Activated CD8-positive, alpha-beta T cell treated with anti-CD3 and anti-CD28 coated beads for 36 hours (primary cell): Measurements from ENCODE around the gene AGAP2. TPM values are rescaled to one million over a fixed set of nuclear protein-coding genes. Genes with fewer than 3 reads are reported as not detected.

ENCODE experiments used
- ATAC-seq: fragments of 200-7000 bp; cut with Tn5 transposase; one replicate; pipeline ENCODE4 v1.10.0; 2021; ENCODE audit warnings: mild to moderate bottlenecking, moderate library complexity
- CTCF ChIA-PET: fragments of 350-600 bp; sonication (Branson Sonifier 250); formaldehyde crosslinking; loops from one replicate; lab custom pipeline; 2021; ENCODE audit warnings: antibody characterized with exemption; lab: Charles Lee
- POLR2A ChIA-PET: fragments of 350-600 bp; sonication (Branson Sonifier 250); formaldehyde crosslinking; loops from one replicate; lab custom pipeline; 2021; ENCODE audit warnings: antibody characterized with exemption; lab: Charles Lee
- DNase-seq: peaks from one replicate; pipeline ENCODE4 v3.0.0-alpha.2; 2020
- H3K27ac Mint-ChIP-seq: one replicate; pipeline ENCODE4 v1.8.0; 2021; ENCODE audit warnings: mild to moderate bottlenecking, mixed read lengths
- H3K27me3 Mint-ChIP-seq: one replicate; pipeline ENCODE4 v1.8.0; 2021; ENCODE audit warnings: mixed read lengths
- H3K36me3 Mint-ChIP-seq: one replicate; pipeline ENCODE4 v1.8.0; 2021; ENCODE audit warnings: low read depth, mixed read lengths
- H3K4me1 Mint-ChIP-seq: one replicate; pipeline ENCODE4 v1.8.0; 2021; ENCODE audit warnings: low read depth, mixed read lengths
- H3K4me3 Mint-ChIP-seq: one replicate; pipeline ENCODE4 v1.8.0; 2021; ENCODE audit warnings: mild to moderate bottlenecking, moderate library complexity, mixed read lengths
- H3K9me3 Mint-ChIP-seq: one replicate; pipeline ENCODE4 v1.8.0; 2021; ENCODE audit warnings: mixed read lengths
- intact Hi-C: fragments of 100-400 bp; cut with micrococcal nuclease; formaldehyde crosslinking; loops from one replicate; pipeline ENCODE4 v1.10.0; 2022
- total RNA-seq, 2 experiments: library from RNA; stranded (reverse); gene quantifications; one replicate each; pipeline ENCODE4 v1.2.3, GENCODE V29; 2021
- TF ChIP-seq, protein P1 (sequence below): fragments of 200-600 bp; IDR thresholded peaks from one replicate; pipeline ENCODE4 v1.8.0; 2022; ENCODE audit warnings: antibody characterized with exemption, mild to moderate bottlenecking

Gene AGAP2
- 10 to 100 TPM; 22.4 TPM for total RNA-seq

DNA sequence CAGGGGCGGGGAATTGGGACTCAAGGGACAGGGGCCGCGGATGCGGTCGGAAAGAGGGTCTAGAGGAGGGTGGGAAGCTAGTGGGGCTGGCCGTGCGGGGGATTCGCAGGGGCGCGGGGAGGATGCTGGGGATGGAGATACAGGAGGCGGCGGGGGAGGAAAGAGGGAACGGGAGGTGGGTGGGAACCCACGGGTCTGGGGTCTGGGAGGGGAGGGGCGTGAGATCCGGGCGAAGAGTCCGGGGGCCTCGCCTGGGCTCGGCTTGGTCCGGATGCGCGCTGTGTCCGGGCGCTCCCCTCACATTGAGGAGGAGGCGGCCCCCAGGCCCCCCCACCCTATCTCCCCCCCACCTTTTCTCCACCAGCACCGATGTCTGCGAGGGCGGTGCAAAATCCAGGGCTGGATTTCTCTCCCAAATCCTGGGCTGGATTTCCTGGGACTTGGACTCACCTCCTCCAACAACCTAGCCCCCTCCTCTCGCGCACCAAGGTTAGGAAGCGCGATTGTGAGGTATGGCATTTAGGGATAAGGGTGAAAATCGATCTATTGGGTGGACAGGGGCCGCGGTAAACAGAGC lies at the start of gene AGAP2:
Gene AGAP2 (minus strand): TSS at position 82 of the 577 bp plus-strand sequence. CDS start 496 bp downstream, outside the sequence.
- CTCF ChIA-PET, result interaction anchor here (1.0 to 1.3 kb wide), 2 partner anchors 18 to 155 kb away, joined by 3 read pairs; no protein-coding TSS in a partner anchor
- Mint-ChIP-seq H3K27me3 (no peaks in the 10 kb centered on the region), H3K36me3 (peaks cover 14% of the 10 kb centered on the region), H3K4me3 (peak within 1 kb of the TSS; percentile 98), H3K4me1 (peaks cover 35% of the 10 kb centered on the region), H3K27ac (peak within 1 kb of the TSS; percentile 69), H3K9me3 (no peaks in the 10 kb centered on the region)
- intact Hi-C loops, result no loop called here
- no peak for DNase-seq
- POLR2A ChIA-PET, result no interaction called here
- no peak for ATAC-seq
- TF ChIP-seq, protein P1, sequence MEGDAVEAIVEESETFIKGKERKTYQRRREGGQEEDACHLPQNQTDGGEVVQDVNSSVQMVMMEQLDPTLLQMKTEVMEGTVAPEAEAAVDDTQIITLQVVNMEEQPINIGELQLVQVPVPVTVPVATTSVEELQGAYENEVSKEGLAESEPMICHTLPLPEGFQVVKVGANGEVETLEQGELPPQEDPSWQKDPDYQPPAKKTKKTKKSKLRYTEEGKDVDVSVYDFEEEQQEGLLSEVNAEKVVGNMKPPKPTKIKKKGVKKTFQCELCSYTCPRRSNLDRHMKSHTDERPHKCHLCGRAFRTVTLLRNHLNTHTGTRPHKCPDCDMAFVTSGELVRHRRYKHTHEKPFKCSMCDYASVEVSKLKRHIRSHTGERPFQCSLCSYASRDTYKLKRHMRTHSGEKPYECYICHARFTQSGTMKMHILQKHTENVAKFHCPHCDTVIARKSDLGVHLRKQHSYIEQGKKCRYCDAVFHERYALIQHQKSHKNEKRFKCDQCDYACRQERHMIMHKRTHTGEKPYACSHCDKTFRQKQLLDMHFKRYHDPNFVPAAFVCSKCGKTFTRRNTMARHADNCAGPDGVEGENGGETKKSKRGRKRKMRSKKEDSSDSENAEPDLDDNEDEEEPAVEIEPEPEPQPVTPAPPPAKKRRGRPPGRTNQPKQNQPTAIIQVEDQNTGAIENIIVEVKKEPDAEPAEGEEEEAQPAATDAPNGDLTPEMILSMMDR, result no peak

DNA sequence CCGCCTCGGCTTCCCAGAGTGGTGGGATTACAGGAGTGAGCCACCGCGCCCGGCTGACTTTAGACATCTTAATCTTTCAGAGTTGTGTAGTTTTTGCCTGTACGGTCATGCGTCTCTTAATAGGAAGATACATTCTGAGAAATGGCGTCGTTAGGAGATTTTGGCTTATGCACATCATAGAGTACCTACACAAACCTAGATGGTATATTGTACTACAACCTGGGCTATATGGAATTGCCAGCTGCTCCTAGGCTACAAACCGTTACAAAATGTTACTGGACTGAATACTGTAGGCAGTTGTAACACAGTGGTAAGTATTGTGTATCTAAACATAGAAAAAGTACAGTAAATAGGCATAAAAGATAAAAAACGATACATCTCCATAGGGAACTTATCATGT lies 45.3 kb upstream of the AGAP2 start:
- Mint-ChIP-seq H3K4me1 (peaks cover 28% of the 10 kb centered on the region), H3K9me3 (no peaks in the 10 kb centered on the region), H3K27me3 (no peaks in the 10 kb centered on the region), H3K4me3 (peak overlapping the region; percentile 74), H3K36me3 (peaks cover 29% of the 10 kb centered on the region), H3K27ac (peak overlapping the region; percentile 68)
- ChIA-PET POLR2A (interaction anchor here (1.3 to 1.6 kb wide), 7 partner anchors 10 to 42 kb away, joined by 3 to 7 read pairs (median 4); partner anchors contain the start of genes CDK4, EEF1AKMT3 and METTL1), CTCF (interaction anchor here (1.2 to 13.4 kb wide), 11 partner anchors 9 to 121 kb away, joined by 3 to 122 read pairs (median 7); partner anchors contain the start of genes CYP27B1, EEF1AKMT3 and METTL1)
- intact Hi-C loops, result loop anchor here (5.0 kb wide), 1 partner anchor 123 kb away; no protein-coding TSS in a partner anchor
- TF ChIP-seq, protein P1, result no peak
- DNase-seq, result no peak
- no peak for ATAC-seq

DNA sequence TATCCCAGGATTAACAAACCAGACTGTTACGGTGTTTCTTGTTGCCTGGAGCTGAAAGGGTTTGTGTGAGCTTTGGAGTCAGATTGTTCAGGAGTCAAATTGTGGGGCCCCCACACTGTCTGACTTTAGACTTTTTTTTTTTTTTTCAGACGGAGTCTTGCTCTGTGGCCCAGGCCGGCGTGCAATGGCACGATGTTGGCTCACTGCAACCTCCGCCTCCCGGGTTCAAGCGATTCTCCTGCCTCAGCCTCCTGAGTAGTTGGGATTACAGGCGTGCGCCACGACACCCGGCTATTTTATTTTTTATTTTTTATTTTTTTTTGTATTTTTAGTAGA lies 44.9 kb upstream of the AGAP2 start:
- peaks cover 28% of the 10 kb centered on the region for H3K4me1 Mint-ChIP-seq
- H3K36me3 Mint-ChIP-seq, result peaks cover 29% of the 10 kb centered on the region
- no peak for DNase-seq
- H3K9me3 Mint-ChIP-seq, result no peaks in the 10 kb centered on the region
- H3K27ac Mint-ChIP-seq, result peak overlapping the region; percentile 96
- H3K27me3 Mint-ChIP-seq, result no peaks in the 10 kb centered on the region
- ChIA-PET CTCF (interaction anchor here (0.7 to 13.4 kb wide), 27 partner anchors 9 to 237 kb away, joined by 3 to 122 read pairs (median 5); partner anchors contain the start of genes CDK4, CTDSP2, CYP27B1 and DCTN2), POLR2A (interaction anchor here (0.9 to 2.0 kb wide), 16 partner anchors 11 to 61 kb away, joined by 3 to 10 read pairs (median 4); partner anchors contain the start of genes CDK4, EEF1AKMT3 and METTL1)
- peak overlapping the region; percentile 99 for H3K4me3 Mint-ChIP-seq
- TF ChIP-seq, protein P1, result no peak
- no peak for ATAC-seq
- intact Hi-C loops, result loop anchor here (5.0 kb wide), 1 partner anchor 124 kb away; no protein-coding TSS in a partner anchor

DNA sequence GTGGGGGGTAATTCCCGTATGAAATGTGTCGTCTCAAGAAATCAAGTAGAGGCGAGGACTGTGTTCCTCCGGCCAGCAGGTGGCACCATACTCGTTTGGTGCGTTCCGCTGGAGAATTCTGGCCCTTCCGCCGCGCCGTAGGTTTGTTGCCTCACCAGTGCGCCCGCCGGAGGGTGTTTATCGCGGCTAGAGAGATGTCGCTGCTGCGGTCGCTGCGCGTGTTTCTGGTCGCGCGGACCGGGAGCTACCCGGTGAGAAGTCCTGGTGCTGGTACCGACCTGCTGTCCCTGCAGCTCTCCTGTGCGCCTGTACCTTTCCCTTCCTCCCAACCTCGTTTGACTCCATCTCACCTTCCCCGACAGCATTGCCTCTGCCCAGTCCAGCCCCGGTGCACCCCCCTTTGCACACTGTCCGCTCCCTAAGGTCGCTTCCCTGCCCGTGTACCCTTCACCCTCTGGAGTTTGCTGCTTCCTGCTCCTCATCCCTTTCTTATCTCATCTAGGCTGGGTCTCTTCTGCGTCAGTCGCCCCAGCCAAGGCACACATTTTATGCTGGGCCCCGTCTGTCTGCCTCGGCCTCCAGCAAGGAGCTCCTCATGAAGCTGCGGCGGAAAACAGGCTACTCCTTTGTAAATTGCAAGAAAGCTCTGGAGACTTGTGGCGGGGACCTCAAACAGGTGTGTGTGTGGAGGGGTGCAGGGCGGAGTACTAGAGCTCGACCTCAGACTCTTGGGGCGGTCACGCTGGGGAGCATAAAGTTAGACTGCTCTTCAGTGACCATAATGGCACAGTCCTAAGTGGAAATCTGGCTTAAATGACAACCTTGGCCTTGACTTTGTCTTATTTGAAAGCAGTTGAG lies 44.3 kb upstream of the AGAP2 start, which contains the start of gene TSFM:
Gene TSFM (plus strand): TSS at position 180 of the 858 bp plus-strand sequence. CDS start 15 bp downstream, at position 195.
- H3K9me3 Mint-ChIP-seq, result no peaks in the 10 kb centered on the region

More for the DNA sequence above, 44.3 kb upstream of the AGAP2 start, which contains the start of gene TSFM:
- Mint-ChIP-seq H3K36me3 (peaks cover 29% of the 10 kb centered on the region), H3K27me3 (no peaks in the 10 kb centered on the region), H3K4me1 (peaks cover 28% of the 10 kb centered on the region), H3K27ac (peak within 1 kb of the TSS; percentile 96), H3K4me3 (peak within 1 kb of the TSS; percentile 99)
- ATAC-seq (peak; percentile 95), DNase-seq (peak; percentile 99)
- ChIA-PET CTCF (interaction anchor here (0.7 to 13.4 kb wide), 29 partner anchors 8 to 236 kb away, joined by 3 to 122 read pairs (median 5); partner anchors contain the start of genes CDK4, CTDSP2, CYP27B1 and DCTN2), POLR2A (interaction anchor here (0.7 to 2.0 kb wide), 22 partner anchors 11 to 143 kb away, joined by 3 to 10 read pairs (median 3); partner anchors contain the start of genes CDK4, CTDSP2, EEF1AKMT3 and METTL1)
- intact Hi-C loops, result loop anchor here (5.0 kb wide), 1 partner anchor 124 kb away; no protein-coding TSS in a partner anchor
- TF ChIP-seq, protein P1, result peak; percentile 97
